Endothelial cell of umbilical vein (primary cell): ENCODE measurements around the gene TMEM171. TPM values are rescaled to one million over a fixed set of nuclear protein-coding genes. Genes with fewer than 3 reads are reported as not detected.

Experiments used
- BruUV-seq: library from RNA; stranded (reverse); fragments of 400-500 nt; replicated peaks from 2 replicates; lab custom pipeline; 2021; lab: Mats Ljungman, UMichigan
- CTCF ChIA-PET: fragments of 300-600, 350-600 bp; sonication (Branson Sonifier 250); formaldehyde crosslinking; loops from one replicate; lab custom pipeline; 2021; ENCODE audit warnings: antibody characterized with exemption, inconsistent platforms; lab: Charles Lee
- POLR2A ChIA-PET: fragments of 300-600, 350-600 bp; sonication (Branson Sonifier 250); formaldehyde crosslinking; loops from one replicate; lab custom pipeline; 2021; ENCODE audit warnings: antibody characterized with exemption, inconsistent platforms; lab: Charles Lee
- DNase-seq: peaks from one replicate; pipeline ENCODE4 v3.0.0-alpha.2; 2011; ENCODE audit warnings: low read depth, low spot score
- FAIRE-seq: peaks from 2 replicates; lab custom pipeline; 2011; peaks lifted over from hg19 to GRCh38; lab: Jason Lieb, UNC
- H2AFZ ChIP-seq: 2 replicates; pipeline ENCODE4 v1.6.0; 2012; ENCODE audit warnings: low read depth, low read length, control low read depth, inconsistent platforms
- H3K27ac ChIP-seq: 2 replicates; pipeline ENCODE4 v1.5.1; 2011; ENCODE audit warnings: low read depth, mild to moderate bottlenecking, control low read depth, low read length, moderate library complexity; ENCODE audit not compliant: insufficient read depth
- H3K27me3 ChIP-seq, 2 experiments: 2 replicates each; pipeline versions ENCODE4 v1.6.0 to v1.6.1; 2011; ENCODE audit warnings: low read length in 2 of 2, mixed read lengths in 1 of 2; ENCODE audit not compliant: control insufficient read depth in 2 of 2, insufficient read depth in 2 of 2
- H3K36me3 ChIP-seq, 2 experiments: 2 replicates in 1 of 2; 3 replicates in 1 of 2; pipeline ENCODE4 v1.5.1; 2011; ENCODE audit warnings: low read length in 2 of 2, mild to moderate bottlenecking in 1 of 2, moderate library complexity in 1 of 2; ENCODE audit not compliant: control insufficient read depth in 2 of 2, insufficient read depth in 2 of 2; ENCODE audit errors: extremely low read depth in 1 of 2
- H3K4me1 ChIP-seq: 3 replicates; pipeline ENCODE4 v1.5.1; 2011; ENCODE audit warnings: mild to moderate bottlenecking, low read length; ENCODE audit not compliant: control insufficient read depth, insufficient read depth; ENCODE audit errors: extremely low read depth
- H3K4me2 ChIP-seq: 2 replicates; pipeline ENCODE4 v1.6.1; 2011; ENCODE audit warnings: low read length, control low read depth, mixed read lengths; ENCODE audit not compliant: insufficient read depth
- H3K4me3 ChIP-seq, 3 experiments: fragments of 200-600 bp in 1 of 3; sonication (generic), shearing (Covaris generic) in 1 of 3; replicated peaks in 1 of 3; 2 replicates each; pipeline ENCODE4 v1.5.1; 2011 to 2016; ENCODE audit warnings: control low read depth in 3 of 3, low read length in 3 of 3, mild to moderate bottlenecking in 2 of 3, inconsistent platforms in 1 of 3, low read depth in 1 of 3, moderate library complexity in 1 of 3; ENCODE audit not compliant: insufficient read depth in 1 of 3
- H3K79me2 ChIP-seq: 2 replicates; pipeline ENCODE4 v1.6.0; 2012; ENCODE audit warnings: low read length, inconsistent platforms; ENCODE audit not compliant: control insufficient read depth, insufficient read depth
- H3K9ac ChIP-seq: replicated peaks from 2 replicates; pipeline ENCODE3; 2011; ENCODE audit warnings: low read length, control low read depth; ENCODE audit not compliant: insufficient read depth; ENCODE audit errors: extremely low read depth
- H3K9me1 ChIP-seq: replicated peaks from 3 replicates; pipeline ENCODE4 v1.6.0; 2011; ENCODE audit warnings: mild to moderate bottlenecking, low read length; ENCODE audit not compliant: control insufficient read depth, insufficient read depth; ENCODE audit errors: extremely low read depth
- H3K9me3 ChIP-seq: replicated peaks from 2 replicates; pipeline ENCODE4 v1.5.1; 2012; ENCODE audit warnings: low read length, inconsistent platforms; ENCODE audit not compliant: control insufficient read depth, insufficient read depth
- H4K20me1 ChIP-seq: replicated peaks from 2 replicates; pipeline ENCODE3; 2011; ENCODE audit warnings: mild to moderate bottlenecking, low read length; ENCODE audit not compliant: control insufficient read depth, insufficient read depth; ENCODE audit errors: extremely low read depth
- FOS ChIP-seq: IDR thresholded peaks from 2 replicates; pipeline ENCODE4 v1.6.1; 2011; ENCODE audit warnings: mild to moderate bottlenecking, low read length, moderate library complexity, borderline replicate concordance; ENCODE audit not compliant: insufficient read depth
- GATA2 ChIP-seq: IDR thresholded peaks from 2 replicates; pipeline ENCODE4 v1.7.0; 2011; ENCODE audit warnings: low read depth, mild to moderate bottlenecking, moderate library complexity, mixed read lengths, low read length; ENCODE audit not compliant: insufficient read length, insufficient read depth
- JUN ChIP-seq: IDR thresholded peaks from 2 replicates; pipeline ENCODE4 v1.6.1; 2011; ENCODE audit warnings: borderline replicate concordance, low read depth; ENCODE audit not compliant: insufficient read length, insufficient read depth
- MYC ChIP-seq: IDR thresholded peaks from one replicate; pipeline ENCODE4 v1.6.1; 2011; ENCODE audit warnings: mild to moderate bottlenecking, low read depth, low read length
- POLR2A ChIP-seq: IDR thresholded peaks from 2 replicates; pipeline ENCODE4 v1.6.1; 2012; ENCODE audit warnings: low read depth, mild to moderate bottlenecking, control low read depth, low read length
- dilution Hi-C: fragments of 300-500 bp; cut with MboI; formaldehyde crosslinking; loops from one replicate; pipeline ENCODE4 v1.15.0; 2019; ENCODE audit warnings: low sequenced_read_pairs; ENCODE audit not compliant: extremely low pct_ligation_motif_present
- intact Hi-C: fragments of 100-400 bp; cut with micrococcal nuclease; formaldehyde crosslinking; loops from one replicate; pipeline ENCODE4 v1.10.0; 2022
- polyA plus RNA-seq, 4 experiments: library from polyadenylated mRNA; depleted of rRNA in 3 of 4; stranded (reverse) in 3 of 4; unstranded in 1 of 4; fragments of >200 nt; gene quantifications; 2 replicates each; pipeline versions ENCODE4 v1.2.1 to v1.2.3, GENCODE V29; 2011 to 2012; ENCODE audit warnings: missing spikeins in 1 of 4
- total RNA-seq: library from RNA; stranded (reverse); gene quantifications from 2 replicates; pipeline ENCODE4 v1.2.3, GENCODE V29; 2021
- TF ChIP-seq, protein P1 (sequence below): IDR thresholded peaks from 2 replicates; pipeline ENCODE4 v1.6.1; 2011; ENCODE audit not compliant: insufficient read depth, insufficient read length
- TF ChIP-seq, protein P2 (sequence below), 2 donors: IDR thresholded peaks; 1 replicate in 1 of 2; 2 replicates in 1 of 2; pipeline ENCODE4 v1.5.1; 2011; ENCODE audit warnings: low read length in 2 of 2, mild to moderate bottlenecking in 2 of 2, moderate library complexity in 2 of 2, control low read depth in 1 of 2, inconsistent platforms in 1 of 2, low read depth in 1 of 2; ENCODE audit not compliant: insufficient read depth in 1 of 2; ENCODE audit errors: extremely low read depth in 1 of 2

Gene TMEM171
- total and polyA plus RNA-seq, 2 donors (not counting 3 experiments of a cell fraction or from before 2014, with no cell fraction given), result 5.6 to 11.7 TPM

DNA sequence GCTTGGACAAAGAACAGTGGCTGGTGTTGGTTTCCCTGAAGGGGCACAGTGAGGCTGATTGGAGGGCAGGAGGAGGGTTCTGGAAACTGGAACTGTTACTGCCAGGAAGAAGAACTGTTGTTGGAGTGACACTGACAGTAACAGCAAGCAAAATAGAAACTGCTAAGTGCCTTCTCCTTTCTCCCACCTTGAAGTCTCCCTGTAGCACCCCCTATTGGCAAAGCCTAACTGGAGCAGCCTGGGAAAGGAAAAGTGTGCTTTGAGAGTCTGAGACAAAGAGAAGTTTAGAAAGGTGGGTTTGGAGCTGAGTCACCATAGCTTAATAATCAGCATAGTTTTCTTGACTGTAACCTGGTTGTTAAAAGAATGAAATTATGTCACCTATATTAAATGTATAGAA is 50.1 kb downstream of the TMEM171 start:
- Histone ChIP-seq H3K4me2 (no peak overlapping the region), H3K4me3 (no peak overlapping the region), H3K4me1 (no peaks in the 10 kb centered on the region), H3K27me3 (peaks cover 21 to 41% of the 10 kb centered on the region in 2 experiments), H3K9me3 (no peaks in the 10 kb centered on the region), H4K20me1 (no peaks in the 10 kb centered on the region), H3K9me1 (no peaks in the 10 kb centered on the region), H2AFZ (peak overlapping the region; percentile 50), H3K79me2 (no peaks in the 10 kb centered on the region), H3K9ac (no peak overlapping the region), H3K36me3 (no peaks in the 10 kb centered on the region), H3K27ac (no peak overlapping the region)
- TF ChIP-seq MYC (no peak), FOS (no peak), JUN (no peak), POLR2A (no peak), GATA2 (no peak)
- TF ChIP-seq, protein P1, sequence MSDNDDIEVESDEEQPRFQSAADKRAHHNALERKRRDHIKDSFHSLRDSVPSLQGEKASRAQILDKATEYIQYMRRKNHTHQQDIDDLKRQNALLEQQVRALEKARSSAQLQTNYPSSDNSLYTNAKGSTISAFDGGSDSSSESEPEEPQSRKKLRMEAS, result no peak
- TF ChIP-seq, protein P2, sequence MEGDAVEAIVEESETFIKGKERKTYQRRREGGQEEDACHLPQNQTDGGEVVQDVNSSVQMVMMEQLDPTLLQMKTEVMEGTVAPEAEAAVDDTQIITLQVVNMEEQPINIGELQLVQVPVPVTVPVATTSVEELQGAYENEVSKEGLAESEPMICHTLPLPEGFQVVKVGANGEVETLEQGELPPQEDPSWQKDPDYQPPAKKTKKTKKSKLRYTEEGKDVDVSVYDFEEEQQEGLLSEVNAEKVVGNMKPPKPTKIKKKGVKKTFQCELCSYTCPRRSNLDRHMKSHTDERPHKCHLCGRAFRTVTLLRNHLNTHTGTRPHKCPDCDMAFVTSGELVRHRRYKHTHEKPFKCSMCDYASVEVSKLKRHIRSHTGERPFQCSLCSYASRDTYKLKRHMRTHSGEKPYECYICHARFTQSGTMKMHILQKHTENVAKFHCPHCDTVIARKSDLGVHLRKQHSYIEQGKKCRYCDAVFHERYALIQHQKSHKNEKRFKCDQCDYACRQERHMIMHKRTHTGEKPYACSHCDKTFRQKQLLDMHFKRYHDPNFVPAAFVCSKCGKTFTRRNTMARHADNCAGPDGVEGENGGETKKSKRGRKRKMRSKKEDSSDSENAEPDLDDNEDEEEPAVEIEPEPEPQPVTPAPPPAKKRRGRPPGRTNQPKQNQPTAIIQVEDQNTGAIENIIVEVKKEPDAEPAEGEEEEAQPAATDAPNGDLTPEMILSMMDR (IDR thresholded peaks at IDR 0.05; ENCODE audit: extremely low read depth in 1 of 2, insufficient read depth in 1 of 2, low read depth in 1 of 2, low read length in 2 of 2), result peak; percentile 75 to 79
- ChIA-PET POLR2A (no interaction called here), CTCF (interaction anchor here (0.6 to 5.3 kb wide), 37 partner anchors 9 to 281 kb away, joined by 3 to 57 read pairs (median 6); partner anchors contain the start of genes FCHO2 and TMEM171)
- no TSS peak for BruUV-seq
- intact Hi-C loops (loop anchor here (1.0 to 10.0 kb wide), 3 partner anchors 35 to 246 kb away; no protein-coding TSS in a partner anchor), dilution Hi-C loops (no loop called here)
- peak; percentile 62 for DNase-seq
- peak; percentile 86 for FAIRE-seq
